ENCODE data around the gene ENPP4.
"Not testable (repeated sequence)": the region's sequence is repeated elsewhere in the genome, so short reads cannot be mapped to it uniquely, and the experiment has no call there.

The ENPP4 gene, protein sequence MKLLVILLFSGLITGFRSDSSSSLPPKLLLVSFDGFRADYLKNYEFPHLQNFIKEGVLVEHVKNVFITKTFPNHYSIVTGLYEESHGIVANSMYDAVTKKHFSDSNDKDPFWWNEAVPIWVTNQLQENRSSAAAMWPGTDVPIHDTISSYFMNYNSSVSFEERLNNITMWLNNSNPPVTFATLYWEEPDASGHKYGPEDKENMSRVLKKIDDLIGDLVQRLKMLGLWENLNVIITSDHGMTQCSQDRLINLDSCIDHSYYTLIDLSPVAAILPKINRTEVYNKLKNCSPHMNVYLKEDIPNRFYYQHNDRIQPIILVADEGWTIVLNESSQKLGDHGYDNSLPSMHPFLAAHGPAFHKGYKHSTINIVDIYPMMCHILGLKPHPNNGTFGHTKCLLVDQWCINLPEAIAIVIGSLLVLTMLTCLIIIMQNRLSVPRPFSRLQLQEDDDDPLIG

GRCh38 chr6:46129629-46130511 lies at the start of gene ENPP4:
ENPP4 (plus strand) TSS chr6:46129989; CDS start chr6:46139584, 9,595 bp downstream.
- peak; percentile 65 for DNase-seq

DNA sequence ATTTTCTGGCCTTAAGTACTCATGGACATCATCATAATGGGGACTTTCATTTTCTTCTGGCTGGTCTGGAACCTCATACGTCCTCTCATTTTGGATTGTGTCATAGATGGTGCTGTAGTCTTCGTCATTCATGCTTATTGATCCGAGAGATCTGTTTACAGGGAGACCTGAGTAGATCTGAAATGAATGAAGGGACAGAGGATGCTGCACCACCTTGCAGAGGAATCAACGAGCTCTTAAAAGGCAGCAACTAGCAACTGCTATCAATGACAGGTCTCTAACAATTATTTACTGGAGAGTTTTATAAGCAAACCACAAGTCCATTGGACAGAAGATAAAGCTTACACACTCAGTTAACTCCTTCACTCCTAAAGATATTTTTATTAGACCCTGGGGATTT lies 49.7 kb upstream of the ENPP4 start:
- DNase-seq, result no peak

- not testable (repeated sequence) for DNase-seq
These were observed 44.1 kb upstream of the ENPP4 start for GRCh38 chr6:46085688-46086087.

GRCh38 chr6:46090115-46091079 lies 39.4 kb upstream of the ENPP4 start:
- no peak for DNase-seq

DNA sequence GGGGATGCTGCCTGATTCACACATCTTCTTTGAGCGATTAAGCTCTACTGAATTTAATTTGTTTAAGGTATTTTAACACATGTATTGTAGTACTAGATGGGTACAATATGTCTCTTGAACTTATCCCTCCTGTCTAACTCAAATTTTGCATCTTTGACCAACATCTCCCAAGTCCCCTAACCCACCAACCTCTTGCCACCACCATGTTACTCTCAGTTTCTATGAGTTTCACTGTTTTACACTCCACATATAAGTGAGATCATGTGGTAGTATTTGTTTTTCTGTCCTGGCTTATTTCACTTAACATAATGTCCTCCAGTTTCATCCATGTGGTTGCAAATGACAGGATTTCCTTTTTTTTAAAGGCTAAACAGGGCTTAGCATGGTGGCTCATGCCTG lies 38.7 kb upstream of the ENPP4 start:
- DNase-seq, result no peak

- DNase-seq, result no peak
These were observed 34.5 kb upstream of the ENPP4 start for GRCh38 chr6:46095251-46095650.

DNA sequence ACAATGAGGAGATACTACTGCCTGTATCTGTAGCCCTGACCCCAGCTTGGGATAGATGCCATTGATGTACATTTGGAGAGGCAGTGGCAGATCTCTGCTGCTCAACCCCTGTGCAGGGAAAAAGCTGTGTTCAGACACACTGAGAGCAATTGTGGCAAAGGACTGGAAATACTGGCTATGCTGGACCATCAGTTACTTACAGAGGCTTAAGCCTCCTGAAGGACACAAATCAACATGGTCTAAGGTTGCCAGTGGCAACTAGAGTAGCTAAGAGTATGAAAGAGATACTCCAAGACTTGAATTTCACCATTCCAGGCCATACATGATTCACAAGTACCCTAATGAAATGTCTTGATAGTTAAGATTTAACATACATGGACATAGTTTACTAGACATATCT lies 32.4 kb upstream of the ENPP4 start:
- no peak for DNase-seq

DNA sequence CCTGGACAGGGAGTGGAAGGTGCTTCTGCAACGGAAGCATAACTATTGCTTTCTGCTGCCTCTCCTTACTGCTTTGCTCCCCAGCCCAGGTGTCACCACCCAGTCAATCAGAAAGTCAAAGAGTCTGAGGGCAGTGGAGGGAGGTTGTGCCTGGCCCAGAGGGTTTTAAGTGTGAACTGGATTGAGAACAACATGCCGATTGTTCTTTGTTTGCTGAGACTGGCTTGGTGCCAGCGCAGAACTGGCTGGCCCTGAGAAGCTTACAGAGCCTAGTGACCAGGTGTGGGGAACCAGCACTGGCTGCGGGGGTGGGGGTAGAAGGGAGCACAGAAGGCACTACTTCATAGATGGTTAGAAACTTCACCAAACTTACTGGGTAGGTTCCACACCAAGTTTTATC lies 31.1 kb upstream of the ENPP4 start:
- DNase-seq, result no peak

DNA sequence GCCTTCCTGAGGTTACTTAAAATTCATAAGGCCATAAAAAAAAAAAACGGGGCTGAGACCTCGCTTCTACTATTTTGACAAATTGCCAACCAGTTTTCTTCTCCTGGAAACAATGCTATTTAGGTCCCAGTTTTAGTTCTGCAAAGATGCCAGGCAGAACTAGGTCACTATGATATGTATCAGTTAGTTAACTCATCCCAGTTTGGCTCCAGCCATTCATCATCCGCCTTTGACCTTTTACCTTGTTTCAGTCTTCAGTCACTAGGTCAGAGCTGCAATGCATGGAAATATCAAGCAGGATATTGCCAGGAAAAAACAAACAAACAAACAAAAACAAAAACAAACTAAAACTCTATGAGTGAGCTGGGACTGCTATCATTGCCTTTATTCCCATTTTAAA lies 29.8 kb upstream of the ENPP4 start:
- DNase-seq, result no peak

- no peak for DNase-seq
These were observed 27.7 kb upstream of the ENPP4 start for GRCh38 chr6:46102123-46102522.

GRCh38 chr6:46103441-46104115 lies 26.2 kb upstream of the ENPP4 start:
- DNase-seq, result no peak

- DNase-seq, result no peak
These were observed 25.6 kb upstream of the ENPP4 start for GRCh38 chr6:46104209-46104608.

DNA sequence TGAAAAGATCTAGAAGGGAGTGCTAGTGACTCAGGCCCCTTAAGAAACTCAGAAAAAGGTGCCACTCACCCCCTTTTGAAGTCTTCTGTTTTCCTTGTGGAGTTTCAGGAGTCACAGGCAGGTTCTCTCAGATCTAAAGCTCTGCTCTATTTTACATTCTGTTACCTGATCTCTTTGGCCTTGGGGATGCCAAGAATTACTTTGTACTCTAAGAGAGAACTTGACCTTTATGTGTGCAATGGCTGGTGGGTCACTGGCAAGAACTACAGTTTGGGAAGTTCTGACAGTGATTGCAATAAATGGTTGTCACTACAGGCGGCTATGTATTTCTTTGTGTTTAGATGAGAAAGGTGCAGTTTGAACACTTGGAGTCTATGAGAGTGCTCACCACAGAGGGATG lies 24.2 kb upstream of the ENPP4 start:
- DNase-seq, result no peak

DNA sequence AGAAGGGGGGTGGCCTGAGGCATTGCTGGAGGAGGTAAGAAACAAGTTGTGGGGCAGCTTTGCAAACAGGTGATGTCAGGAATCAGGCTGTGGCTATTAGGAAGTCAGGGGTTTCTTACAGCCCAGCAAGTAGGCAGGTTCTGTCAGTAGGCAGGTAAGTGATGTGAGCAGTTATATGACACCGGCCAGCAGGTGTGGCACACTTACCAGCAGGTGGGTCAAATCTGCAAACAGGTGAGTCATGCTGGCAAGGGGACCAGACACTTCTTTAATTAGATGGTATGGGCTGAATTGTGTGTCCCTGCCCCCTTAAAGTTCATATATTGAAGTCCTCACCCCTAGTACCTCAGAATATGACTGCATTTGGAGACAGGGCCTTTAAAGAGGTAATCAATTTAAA lies 16.4 kb upstream of the ENPP4 start:
- peak; percentile 10 for DNase-seq

- no peak for DNase-seq
These were observed 14.2 kb upstream of the ENPP4 start for GRCh38 chr6:46115634-46116033.

- DNase-seq, result no peak
These were observed 13.5 kb upstream of the ENPP4 start for GRCh38 chr6:46116289-46116688.

GRCh38 chr6:46118157-46118556 lies 11.6 kb upstream of the ENPP4 start:
- DNase-seq, result no peak

GRCh38 chr6:46118836-46119235 lies 11.0 kb upstream of the ENPP4 start:
- DNase-seq, result no peak

DNA sequence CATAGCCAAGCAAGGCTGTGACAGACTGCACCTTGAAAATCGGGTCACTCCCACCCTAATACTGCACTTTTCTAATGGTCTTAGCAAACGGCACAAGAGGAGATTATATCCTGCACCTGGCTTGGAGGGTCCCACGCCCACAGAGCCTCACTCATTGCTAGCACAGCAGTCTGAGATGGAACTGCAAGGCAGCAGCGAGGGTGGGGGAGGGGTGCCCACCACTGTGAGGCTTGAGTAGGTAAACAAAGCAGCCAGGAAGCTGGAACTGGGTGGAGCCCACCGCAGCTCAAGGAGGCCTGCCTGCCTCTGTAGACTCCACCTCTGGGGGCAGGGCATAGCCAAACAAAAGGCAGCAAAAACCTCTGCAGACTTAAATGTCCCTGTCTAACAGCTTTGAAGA lies 10.1 kb upstream of the ENPP4 start:
- DNase-seq, result not testable (repeated sequence)

DNA sequence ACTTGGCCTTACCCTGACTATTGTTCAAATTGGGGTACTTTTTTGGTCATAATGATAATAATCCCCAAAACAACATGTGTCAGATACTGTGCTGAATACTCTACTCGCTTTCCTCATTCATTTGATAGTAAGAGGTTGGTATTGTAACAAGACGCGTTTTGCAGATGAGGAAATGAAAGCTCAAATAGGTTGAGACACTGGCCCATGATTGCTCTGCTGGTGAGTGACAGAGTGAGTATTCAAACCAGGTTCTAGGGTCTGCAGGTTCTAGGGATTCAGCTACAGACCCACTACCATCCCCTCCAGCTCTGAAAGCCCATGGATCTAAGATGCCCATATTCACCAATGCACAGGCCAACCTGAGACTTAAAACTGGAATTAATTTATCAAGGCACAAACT lies 1.3 kb upstream of the ENPP4 start:
- DNase-seq, result no peak

DNA sequence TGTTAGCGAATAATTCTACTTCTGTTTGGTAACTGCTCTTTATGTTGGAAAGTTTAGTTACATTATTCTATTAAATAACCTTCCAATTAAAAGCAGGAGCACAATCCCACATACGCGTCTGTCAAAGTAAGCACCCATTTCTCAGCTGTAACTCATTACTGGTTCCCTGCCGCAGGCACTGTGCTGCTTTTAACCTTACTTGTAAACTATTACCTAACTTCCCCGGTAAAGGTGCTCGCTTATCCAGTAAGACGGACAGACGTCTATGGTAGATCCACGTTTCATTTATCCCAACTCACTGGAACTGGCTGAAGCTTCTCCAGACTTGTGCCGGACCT lies 529 bp upstream of the ENPP4 start:
- DNase-seq, result no peak

- DNase-seq, result no peak
These were observed 877 bp downstream of the ENPP4 start for GRCh38 chr6:46130666-46131065.

Data from NCI-H2107 (cell line).